Activated CD8-positive, alpha-beta memory T cell treated with anti-CD3 and anti-CD28 coated beads, Interleukin-2, amount 10 ng/mL, durations not matched to agents 7 days and 5 days (primary cell): ENCODE data around the gene TASL. TPM values are rescaled to one million over a fixed set of nuclear protein-coding genes. Genes with fewer than 3 reads are reported as not detected.
"Not testable (repeated sequence)": the region's sequence is repeated elsewhere in the genome, so short reads cannot be mapped to it uniquely, and the experiment has no call there.

ENCODE experiments used
- ATAC-seq: fragments of 150-1000 bp; cut with Tn5 transposase; one replicate; pipeline ENCODE4 v1.10.0; 2021; ENCODE audit warnings: moderate library complexity
- CTCF ChIA-PET: fragments of 350-600 bp; sonication (Branson Sonifier 250); formaldehyde crosslinking; loops from one replicate; lab custom pipeline; 2021; ENCODE audit warnings: antibody characterized with exemption; lab: Charles Lee
- DNase-seq: peaks from one replicate; pipeline ENCODE4 v3.0.0-alpha.2; 2020
- H3K27ac Mint-ChIP-seq: one replicate; pipeline ENCODE4 v1.8.0; 2021; ENCODE audit warnings: mild to moderate bottlenecking, mixed read lengths
- H3K27me3 Mint-ChIP-seq: one replicate; pipeline ENCODE4 v1.8.0; 2021; ENCODE audit warnings: mixed read lengths
- H3K36me3 Mint-ChIP-seq: one replicate; pipeline ENCODE4 v1.8.0; 2021; ENCODE audit warnings: mild to moderate bottlenecking, mixed read lengths
- H3K4me1 Mint-ChIP-seq: one replicate; pipeline ENCODE4 v1.8.0; 2021; ENCODE audit warnings: mixed read lengths
- H3K4me3 Mint-ChIP-seq: one replicate; pipeline ENCODE4 v1.8.0; 2021; ENCODE audit warnings: mild to moderate bottlenecking, moderate library complexity, mixed read lengths
- H3K9me3 Mint-ChIP-seq: one replicate; pipeline ENCODE4 v1.8.0; 2022; ENCODE audit warnings: low read depth, mixed read lengths
- total RNA-seq, 2 experiments: library from RNA; stranded (reverse); gene quantifications; one replicate each; pipeline ENCODE4 v1.2.3, GENCODE V29; 2021

Gene TASL
- total RNA-seq, 2 experiments from 2014 or later = 3.2 to 9.0 TPM

DNA sequence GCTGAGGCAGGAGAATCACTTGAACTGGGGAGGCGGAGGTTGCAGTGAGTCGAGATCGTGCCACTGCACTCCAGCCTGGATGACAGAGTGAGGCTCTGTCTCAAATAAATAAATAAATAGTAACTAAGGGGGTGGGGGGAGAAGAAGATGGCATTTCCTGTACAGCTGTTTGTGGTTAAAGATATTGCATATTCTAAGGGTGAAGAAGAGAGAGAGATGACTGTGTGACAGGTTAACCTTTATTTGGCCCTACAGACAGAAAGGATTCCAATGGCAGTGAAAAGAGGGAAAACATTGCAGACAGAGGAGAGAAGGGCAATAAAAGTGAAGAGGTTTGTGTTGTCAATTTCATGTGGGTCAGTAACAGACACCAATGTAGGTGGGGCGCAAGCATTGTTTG is 9.4 kb downstream of the TASL start:
- Mint-ChIP-seq H3K4me1 (peaks cover 11% of the 10 kb centered on the region), H3K9me3 (no peaks in the 10 kb centered on the region), H3K27me3 (no peaks in the 10 kb centered on the region), H3K4me3 (no peak overlapping the region), H3K36me3 (peaks cover 14% of the 10 kb centered on the region), H3K27ac (no peak overlapping the region)
- ATAC-seq (no peak), DNase-seq (no peak)
- CTCF ChIA-PET = no interaction called here

DNA sequence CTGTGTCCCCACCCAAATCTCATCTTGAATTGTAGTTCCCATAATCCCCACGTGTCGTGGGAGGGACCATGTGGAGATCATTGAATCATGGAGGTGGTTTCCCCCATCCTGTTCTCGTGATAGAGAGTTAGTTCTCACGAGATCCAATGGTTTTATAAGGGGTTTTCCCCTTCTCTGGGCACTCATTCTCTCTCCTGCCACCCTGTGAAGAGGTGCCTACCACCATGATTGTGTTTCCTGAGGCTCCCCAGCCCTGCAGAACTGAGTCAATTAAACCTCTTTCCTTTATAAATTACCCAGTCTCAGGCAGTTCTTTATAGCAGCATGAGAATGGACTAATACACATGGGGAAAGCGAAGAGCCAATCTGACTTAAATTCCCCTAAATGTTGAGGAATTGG is 14.5 kb downstream of the TASL start:
- not testable (repeated sequence) for H3K27ac Mint-ChIP-seq, ATAC-seq, DNase-seq, H3K9me3 Mint-ChIP-seq, H3K4me3 Mint-ChIP-seq, H3K4me1 Mint-ChIP-seq, H3K27me3 Mint-ChIP-seq
- CTCF ChIA-PET = interaction anchor here (0.6 kb wide), 1 partner anchor 273 kb away, joined by 3 read pairs; no protein-coding TSS in a partner anchor
- peaks cover 23% of the 10 kb centered on the region for H3K36me3 Mint-ChIP-seq

DNA sequence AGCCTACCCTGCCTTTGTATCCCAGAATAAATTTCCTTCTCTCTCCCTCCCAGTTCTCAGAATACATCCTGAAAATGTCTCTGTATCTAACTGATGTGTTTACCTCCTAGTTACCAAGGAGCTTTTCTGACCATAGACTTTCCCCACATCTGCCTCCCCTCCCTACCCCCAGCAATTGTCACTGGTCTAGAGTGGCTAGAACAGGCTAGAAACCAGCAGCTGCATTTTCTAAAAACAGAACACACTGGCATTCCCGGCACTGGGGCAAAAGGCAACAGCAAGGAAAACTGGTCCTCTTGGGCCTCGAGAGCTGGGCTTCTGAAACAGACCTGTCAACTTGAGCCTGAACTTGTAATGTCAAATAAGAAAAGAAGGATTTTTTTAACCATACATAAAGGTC is 16.4 kb downstream of the TASL start:
- Mint-ChIP-seq H3K27ac (no peak overlapping the region), H3K27me3 (no peaks in the 10 kb centered on the region), H3K9me3 (no peaks in the 10 kb centered on the region), H3K4me1 (no peaks in the 10 kb centered on the region), H3K36me3 (peaks cover 22% of the 10 kb centered on the region), H3K4me3 (no peak overlapping the region)
- no peak for DNase-seq
- ATAC-seq = no peak
- CTCF ChIA-PET = no interaction called here

GRCh38 chrX:30538271-30538670 is 39.3 kb downstream of the TASL start:
- Mint-ChIP-seq H3K9me3 (no peaks in the 10 kb centered on the region), H3K4me3 (no peak overlapping the region), H3K27me3 (peaks cover 2% of the 10 kb centered on the region), H3K4me1 (no peaks in the 10 kb centered on the region), H3K27ac (no peak overlapping the region), H3K36me3 (no peaks in the 10 kb centered on the region)
- CTCF ChIA-PET = no interaction called here
- DNase-seq = no peak
- ATAC-seq = no peak

- H3K27me3 Mint-ChIP-seq = no peaks in the 10 kb centered on the region
- no peaks in the 10 kb centered on the region for H3K4me1 Mint-ChIP-seq
- H3K36me3 Mint-ChIP-seq = no peaks in the 10 kb centered on the region
- H3K9me3 Mint-ChIP-seq = no peaks in the 10 kb centered on the region
- H3K4me3 Mint-ChIP-seq = no peak overlapping the region
- CTCF ChIA-PET = no interaction called here
- DNase-seq (no peak), ATAC-seq (no peak)
- H3K27ac Mint-ChIP-seq = no peak overlapping the region
These were observed 43.7 kb downstream of the TASL start for GRCh38 chrX:30533835-30534234.

GRCh38 chrX:30533266-30533665 is 44.3 kb downstream of the TASL start:
- ATAC-seq = no peak
- no peaks in the 10 kb centered on the region for H3K36me3 Mint-ChIP-seq
- H3K9me3 Mint-ChIP-seq = no peaks in the 10 kb centered on the region
- CTCF ChIA-PET = no interaction called here
- no peaks in the 10 kb centered on the region for H3K4me1 Mint-ChIP-seq
- H3K27ac Mint-ChIP-seq = no peak overlapping the region
- H3K27me3 Mint-ChIP-seq = no peaks in the 10 kb centered on the region
- no peak overlapping the region for H3K4me3 Mint-ChIP-seq
- DNase-seq = no peak

DNA sequence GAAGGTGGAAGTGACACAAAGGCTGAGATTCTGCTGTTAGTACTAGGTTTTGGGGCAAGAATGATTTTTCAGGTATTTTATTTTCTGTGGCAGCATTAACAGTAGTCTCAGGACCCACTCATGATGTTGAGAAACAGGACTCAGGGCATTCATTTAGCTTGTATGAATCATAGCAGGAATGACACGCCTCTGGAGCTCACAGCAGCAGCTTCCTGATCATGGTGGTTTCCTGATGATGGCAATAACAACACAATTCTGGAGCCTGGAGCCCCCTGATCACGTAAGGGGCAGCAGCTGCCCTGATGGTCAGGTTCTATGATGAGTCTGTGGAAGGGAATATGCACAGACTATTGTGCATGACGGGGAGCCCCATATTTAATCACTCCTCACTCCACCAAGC is 47.0 kb downstream of the TASL start:
- Mint-ChIP-seq H3K27me3 (no peaks in the 10 kb centered on the region), H3K27ac (no peak overlapping the region), H3K4me1 (no peaks in the 10 kb centered on the region), H3K9me3 (no peaks in the 10 kb centered on the region), H3K36me3 (no peaks in the 10 kb centered on the region), H3K4me3 (no peak overlapping the region)
- ATAC-seq (no peak), DNase-seq (no peak)
- CTCF ChIA-PET = no interaction called here

- Mint-ChIP-seq H3K27me3 (no peaks in the 10 kb centered on the region), H3K4me1 (no peaks in the 10 kb centered on the region), H3K27ac (no peak overlapping the region), H3K4me3 (no peak overlapping the region), H3K9me3 (no peaks in the 10 kb centered on the region), H3K36me3 (no peaks in the 10 kb centered on the region)
- DNase-seq (no peak), ATAC-seq (no peak)
- CTCF ChIA-PET = no interaction called here
These were observed 51.8 kb downstream of the TASL start for GRCh38 chrX:30525732-30526131.

- Mint-ChIP-seq H3K4me3 (no peak overlapping the region), H3K27ac (no peak overlapping the region), H3K27me3 (no peaks in the 10 kb centered on the region), H3K4me1 (no peaks in the 10 kb centered on the region), H3K36me3 (no peaks in the 10 kb centered on the region), H3K9me3 (no peaks in the 10 kb centered on the region)
- CTCF ChIA-PET = no interaction called here
- ATAC-seq (no peak), DNase-seq (no peak)
These were observed 56.0 kb downstream of the TASL start for GRCh38 chrX:30521440-30522182.

DNA sequence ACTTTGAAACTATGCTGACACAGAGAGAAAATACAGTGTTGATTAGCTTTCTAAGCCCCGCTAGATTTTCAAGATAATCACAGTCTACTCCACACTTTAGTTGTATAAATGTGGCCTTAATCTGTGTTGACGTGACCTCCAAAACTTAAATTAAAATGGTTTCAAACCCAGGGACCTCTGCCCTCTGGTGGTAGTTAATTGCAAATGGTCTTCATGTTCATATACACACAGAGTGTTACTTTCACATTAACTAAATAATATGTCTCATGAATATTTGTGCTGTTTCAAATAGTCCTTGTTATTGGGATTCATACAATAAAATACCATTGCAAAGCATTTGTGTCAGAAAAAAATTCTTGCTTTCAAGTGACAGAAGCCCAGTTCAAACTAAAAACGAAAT is 64.3 kb downstream of the TASL start:
- Mint-ChIP-seq H3K4me3 (no peak overlapping the region), H3K4me1 (no peaks in the 10 kb centered on the region), H3K27ac (no peak overlapping the region), H3K27me3 (no peaks in the 10 kb centered on the region), H3K36me3 (no peaks in the 10 kb centered on the region), H3K9me3 (no peaks in the 10 kb centered on the region)
- CTCF ChIA-PET = no interaction called here
- ATAC-seq = no peak
- DNase-seq = no peak

Other genes with a start within 250 kb of the TASL start
- 10 to 100 TPM; 19.6 to 30.3 TPM for gene GK, start 75.7 kb upstream of the TASL start, total RNA-seq